HPDE6-E6E7 (cell line): ENCODE measurements around the gene SEC14L5.
A peak's percentile ranks its signal among the peaks of the same experiment; 100 is the strongest.
"Not testable (repeated sequence)": the region's sequence is repeated elsewhere in the genome, so short reads cannot be mapped to it uniquely, and the experiment has no call there.

Experiments
- DNase-seq: peaks from one replicate; pipeline ENCODE4 v3.0.0; 2011; ENCODE audit warnings: missing footprints; ENCODE audit errors: extremely low spot score

The SEC14L5 gene

DNA sequence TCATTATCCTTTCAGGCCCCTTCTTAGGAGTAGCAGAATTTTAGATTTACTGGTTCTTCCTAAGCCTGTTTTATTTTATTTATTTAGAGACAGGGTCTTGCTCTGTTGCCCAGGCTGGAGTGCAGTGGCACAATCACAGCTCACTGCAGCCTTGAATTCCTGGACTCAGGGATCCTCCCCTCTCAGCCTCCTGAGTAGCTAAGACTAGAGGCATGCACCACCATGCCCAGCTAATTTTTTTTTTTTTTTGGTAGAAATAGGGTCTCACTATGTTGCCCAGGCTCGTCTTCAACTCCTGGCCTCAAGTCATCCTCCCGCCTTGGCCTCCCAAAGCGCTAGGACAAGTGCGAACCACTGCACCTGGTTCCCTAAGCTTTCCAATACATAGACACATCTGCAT, 28.5 kb upstream of the SEC14L5 start:
- DNase-seq, result not testable (repeated sequence)

DNA sequence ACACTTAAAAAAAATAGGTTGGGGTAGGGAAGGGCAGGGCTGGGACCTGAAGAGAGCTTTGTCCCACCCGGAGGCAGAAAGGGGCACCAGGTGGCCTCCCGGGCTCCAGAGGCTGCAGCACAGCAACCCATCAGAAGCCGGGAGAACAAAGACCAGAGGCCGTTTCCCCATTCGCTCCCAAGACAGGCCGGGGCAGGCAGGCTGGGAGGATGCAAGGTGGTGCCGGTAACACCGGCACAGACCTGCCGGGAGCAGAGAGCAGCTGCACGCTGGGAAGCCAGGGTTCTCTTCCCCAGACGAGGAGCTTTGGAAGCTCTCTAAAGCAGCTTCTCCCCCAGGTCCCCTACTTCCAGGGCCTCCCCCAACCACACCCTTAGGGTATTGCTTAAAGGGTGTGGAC, 26.7 kb upstream of the SEC14L5 start:
- DNase-seq, result no peak

DNA sequence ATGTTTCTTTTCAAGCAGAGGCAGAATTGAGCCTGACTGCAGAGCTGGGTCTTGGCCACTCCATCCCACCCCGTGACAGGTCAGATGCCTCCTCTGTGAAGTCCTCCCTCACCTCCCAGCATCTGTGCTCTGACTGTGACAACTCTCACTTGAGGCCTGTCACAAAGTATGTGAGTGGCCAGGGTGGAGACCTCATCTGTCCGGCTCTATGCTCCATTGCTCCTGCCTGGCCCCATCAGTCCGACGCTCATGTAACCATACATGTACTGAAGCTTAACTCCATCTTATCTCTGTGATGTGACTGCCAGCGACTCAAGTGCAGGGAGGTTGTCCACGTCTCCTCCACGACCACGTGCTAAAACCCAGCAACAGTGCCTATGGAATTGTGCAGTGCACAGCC, 24.7 kb upstream of the SEC14L5 start:
- no peak for DNase-seq

DNA sequence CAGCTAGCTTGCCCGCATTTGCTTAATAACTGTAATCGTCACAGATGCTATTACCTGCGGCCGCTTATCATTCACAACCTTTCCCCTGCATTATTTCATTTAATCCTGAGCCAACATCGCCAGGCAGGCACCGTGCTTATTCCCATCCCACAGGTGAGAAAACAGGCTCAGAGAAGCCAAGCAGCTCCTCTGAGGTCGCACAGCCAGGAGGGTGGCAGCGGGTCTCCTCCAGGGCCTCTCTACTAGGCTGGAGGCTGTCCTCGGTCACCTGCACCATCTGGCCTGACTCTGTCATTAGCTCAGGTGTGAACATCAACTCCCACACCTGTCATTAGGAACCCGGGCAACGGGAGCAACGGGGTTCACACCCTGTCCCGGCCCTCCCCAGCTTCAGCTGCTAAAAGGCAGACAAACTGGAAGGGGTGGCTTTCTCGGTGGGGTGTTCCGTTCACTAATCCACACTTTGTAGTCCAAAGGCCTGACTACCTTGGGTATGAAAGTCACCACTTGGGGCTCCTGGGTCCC, 24.2 kb upstream of the SEC14L5 start:
- DNase-seq, result no peak

DNA sequence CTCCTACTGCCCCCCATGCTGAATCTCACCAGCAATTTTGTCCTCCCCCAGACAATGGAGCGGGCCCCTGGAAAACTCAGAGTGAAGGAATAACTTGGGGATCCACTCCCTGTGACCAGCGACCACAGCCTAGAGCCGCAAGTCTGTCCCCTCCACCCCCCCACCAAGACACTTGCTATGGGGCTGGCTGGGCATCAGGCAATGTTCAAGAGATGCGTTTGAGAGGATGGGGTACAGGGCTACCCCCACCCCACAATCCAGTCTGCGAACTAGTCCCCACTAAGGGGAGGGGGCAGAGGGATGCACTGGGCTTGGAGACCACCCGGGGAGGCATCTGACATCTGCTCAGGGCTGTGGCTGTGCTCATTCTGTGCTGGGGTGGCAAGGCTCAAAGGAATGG, 23.5 kb upstream of the SEC14L5 start:
- DNase-seq, result no peak

DNA sequence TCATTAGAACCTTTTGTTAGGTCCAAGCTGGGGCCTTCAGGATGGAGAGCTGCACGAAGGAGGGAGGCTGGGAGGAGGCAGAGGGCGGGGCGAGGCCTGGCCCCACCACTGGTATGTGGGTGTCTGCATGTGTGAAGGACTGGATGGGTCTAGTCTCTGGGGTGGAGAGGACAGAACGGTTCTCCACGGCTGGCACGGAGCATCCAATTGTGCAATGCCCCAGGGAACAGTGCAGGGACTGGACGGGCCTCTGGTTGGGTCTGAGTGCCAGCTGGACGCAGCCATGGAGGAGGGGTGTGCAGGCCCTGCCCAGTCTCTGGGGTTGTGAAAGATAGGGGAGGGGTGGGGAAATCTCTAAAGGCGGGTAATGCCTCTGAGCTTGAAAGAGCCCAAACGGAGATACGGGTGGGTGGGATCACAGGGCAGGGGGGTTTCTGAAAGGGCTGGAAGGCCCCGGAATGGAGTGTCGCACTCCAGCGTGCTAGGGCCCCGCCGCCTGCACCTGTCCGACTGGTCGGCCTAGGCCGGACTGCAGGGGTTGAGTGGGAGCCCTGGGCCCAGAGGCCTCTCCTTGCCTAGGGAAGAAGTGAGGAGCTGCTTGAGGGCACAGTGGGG, 22.8 kb upstream of the SEC14L5 start:
- no peak for DNase-seq

DNA sequence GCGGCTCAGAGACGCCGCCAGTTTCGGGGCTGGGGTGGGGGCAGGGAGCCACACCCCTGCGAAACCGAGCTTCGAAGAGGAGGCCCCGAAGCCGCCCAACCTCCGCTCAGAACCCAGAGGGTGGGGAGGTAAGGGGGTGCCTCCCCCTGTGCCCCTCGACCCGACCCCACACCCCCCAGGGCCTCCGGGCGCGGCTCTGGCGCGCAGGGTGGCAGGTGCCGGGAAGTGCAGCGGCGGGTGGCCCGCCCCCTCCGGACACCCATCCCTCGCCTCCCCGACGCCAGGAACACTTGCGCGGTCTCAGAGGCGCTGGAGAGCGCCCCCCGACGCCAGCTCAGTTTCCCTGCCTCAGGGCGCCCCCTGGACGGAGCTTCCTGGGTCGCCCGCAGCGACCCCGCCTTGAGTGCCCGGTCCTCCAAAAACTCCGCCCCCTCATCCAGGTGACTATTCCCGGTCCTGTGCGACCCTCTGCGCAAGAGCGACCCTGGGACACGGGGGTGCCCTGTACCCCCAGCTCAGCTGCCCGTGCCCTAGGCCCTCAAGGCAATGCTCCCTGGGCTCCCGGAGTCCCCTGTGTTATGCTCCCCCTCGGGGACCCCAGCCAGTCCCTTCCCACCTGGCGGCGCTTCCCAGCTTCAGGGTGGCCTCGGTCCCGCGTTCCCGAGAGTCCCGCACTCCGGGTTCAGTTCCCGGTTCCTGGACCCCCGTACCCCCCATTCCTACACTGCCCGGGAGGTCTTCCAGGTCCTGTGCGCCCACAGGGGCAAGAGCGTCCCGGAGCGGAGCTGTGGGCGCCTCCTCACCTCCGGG, 21.7 kb upstream of the SEC14L5 start:
- DNase-seq, result no peak

DNA sequence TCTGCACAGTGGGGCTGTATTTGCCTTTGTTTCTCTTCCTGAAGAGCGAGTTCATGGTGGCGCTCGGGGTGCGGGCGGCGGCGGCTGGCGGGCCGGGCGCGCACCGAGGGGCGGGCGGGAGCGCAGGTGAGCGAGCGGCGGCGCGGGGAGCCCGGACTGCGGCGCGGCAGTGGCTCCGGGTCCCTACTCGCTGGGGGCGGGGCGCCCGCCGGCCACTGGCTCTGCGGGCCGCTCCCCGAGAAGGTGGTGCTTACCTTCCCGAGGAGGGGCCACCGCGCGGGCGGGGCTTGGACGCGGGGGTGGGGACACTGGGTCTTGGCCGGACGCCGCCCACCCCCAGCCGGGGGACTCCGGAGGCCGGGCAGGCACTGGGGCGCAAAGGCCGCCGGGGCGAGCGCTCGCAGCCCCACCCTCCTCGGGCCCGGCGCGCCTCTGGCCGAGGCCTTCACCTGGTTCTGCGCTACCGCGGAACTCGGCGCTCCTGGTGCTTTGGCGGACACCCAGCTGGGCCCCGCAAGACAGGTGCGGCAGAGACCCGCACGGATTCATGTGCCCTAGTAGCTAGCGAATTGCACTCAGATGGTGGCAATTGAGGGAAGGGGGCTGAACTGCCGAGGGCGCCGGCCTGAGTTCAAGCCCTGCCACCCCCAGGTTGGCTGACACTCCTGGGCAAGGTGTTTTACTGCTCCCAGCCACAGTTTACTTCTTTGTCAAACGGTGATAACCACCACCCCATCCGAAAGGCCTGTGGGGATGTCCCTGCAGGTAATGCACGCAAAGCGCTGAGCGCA, 20.9 kb upstream of the SEC14L5 start, which contains the start of gene PPL:
PPL (minus strand) TSS at position 158 of the 791 bp plus-strand sequence; CDS start at position 55, 103 bp downstream.
- no peak for DNase-seq

DNA sequence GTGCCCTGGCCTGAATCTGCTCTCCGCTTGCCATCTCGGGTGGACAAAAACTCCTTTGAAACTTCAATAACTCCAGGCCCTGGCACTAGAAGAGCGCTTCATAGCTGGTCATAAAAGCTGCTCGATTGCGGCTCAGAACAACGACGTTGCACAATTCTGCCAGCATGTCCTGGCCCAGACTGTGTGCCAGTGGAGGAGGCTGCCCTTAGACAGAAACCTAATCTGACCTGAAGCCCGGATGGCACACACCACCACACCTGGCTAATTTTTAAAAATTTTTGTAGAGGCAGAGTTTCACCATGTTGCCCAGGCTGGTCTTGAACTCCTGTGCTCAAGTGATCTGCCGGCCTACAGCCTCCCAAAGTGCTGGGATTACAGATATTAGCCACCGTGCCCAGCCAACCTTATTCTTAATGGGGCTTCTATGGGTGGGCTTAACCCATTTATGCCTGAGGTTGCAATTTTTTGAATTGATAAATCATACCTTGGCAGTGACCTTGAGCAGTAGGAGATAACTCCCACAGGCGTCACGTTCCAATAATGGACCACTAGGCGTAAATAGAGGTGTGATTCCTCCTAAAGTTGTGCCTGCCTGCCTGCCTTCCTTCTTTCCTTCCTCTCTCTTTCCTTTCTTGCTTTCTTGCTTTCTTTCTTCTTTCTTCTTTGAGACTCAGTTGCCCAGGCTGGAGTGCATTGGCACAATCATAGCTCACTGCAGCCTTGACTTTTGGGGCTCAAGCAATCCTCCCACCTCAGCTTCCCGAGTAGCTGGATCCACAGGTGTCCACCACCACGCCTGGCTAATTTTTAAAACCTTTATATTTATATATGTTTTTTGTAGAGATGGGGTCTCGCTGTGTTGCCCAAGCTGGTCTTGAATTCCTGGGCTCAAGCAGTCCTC, 20.1 kb upstream of the SEC14L5 start:
- DNase-seq, result no peak

DNA sequence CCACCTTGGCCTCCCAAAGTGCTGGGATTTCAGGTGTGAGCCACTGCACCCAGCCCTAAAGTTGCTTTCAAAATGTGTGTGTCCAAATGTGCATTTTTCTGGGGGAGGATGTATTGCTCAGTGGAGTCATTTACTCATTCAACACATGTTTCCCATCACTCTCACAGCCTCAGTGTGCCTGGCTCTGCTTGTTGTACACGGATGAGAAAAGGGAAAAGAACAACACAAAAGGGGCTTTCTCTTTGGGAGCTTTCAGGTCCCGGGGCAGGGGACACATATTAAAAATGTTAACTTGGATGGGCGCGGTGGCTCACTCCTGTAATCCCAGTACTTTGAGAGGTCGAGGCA, 19.5 kb upstream of the SEC14L5 start:
- DNase-seq, result no peak

DNA sequence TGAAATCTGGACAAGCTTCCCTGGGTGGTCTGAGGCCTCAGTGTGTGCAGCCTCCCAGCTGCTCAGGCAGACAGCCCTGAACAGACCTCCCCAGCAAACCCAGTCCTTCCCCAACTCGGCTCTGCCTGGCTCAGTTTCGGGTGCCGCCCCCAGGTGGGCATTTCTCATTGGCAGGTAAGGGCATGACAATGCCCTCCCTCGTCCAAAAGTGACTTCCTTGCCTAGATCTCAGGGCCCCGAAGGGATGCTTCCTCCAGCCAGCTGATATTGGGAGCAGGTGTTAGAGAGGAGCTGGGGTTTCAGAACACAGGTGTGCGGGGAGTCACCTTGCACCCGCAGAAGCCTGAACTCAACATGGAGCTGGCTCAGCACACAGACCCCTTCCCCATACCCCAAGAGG, 17.4 kb upstream of the SEC14L5 start:
- no peak for DNase-seq

DNA sequence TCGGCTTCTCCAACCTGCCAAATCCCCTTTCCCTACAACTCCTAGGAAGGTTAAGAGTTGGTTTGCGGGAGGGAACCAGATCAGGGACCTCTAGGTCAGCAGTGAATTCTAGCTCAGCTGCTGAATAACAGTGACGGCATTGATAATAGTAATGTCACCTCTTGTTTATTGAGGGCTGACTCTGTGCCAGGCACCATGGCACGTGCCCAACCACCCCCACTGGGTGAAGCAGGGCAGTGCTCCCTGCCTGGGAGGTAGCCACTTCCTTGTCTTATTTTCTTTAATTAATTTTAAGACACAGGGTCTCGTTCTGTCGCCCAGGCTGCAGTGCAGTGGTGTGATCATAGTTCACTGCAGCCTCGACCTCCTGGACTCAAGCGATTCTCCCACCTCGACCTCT, 15.6 kb upstream of the SEC14L5 start:
- DNase-seq, result no peak

DNA sequence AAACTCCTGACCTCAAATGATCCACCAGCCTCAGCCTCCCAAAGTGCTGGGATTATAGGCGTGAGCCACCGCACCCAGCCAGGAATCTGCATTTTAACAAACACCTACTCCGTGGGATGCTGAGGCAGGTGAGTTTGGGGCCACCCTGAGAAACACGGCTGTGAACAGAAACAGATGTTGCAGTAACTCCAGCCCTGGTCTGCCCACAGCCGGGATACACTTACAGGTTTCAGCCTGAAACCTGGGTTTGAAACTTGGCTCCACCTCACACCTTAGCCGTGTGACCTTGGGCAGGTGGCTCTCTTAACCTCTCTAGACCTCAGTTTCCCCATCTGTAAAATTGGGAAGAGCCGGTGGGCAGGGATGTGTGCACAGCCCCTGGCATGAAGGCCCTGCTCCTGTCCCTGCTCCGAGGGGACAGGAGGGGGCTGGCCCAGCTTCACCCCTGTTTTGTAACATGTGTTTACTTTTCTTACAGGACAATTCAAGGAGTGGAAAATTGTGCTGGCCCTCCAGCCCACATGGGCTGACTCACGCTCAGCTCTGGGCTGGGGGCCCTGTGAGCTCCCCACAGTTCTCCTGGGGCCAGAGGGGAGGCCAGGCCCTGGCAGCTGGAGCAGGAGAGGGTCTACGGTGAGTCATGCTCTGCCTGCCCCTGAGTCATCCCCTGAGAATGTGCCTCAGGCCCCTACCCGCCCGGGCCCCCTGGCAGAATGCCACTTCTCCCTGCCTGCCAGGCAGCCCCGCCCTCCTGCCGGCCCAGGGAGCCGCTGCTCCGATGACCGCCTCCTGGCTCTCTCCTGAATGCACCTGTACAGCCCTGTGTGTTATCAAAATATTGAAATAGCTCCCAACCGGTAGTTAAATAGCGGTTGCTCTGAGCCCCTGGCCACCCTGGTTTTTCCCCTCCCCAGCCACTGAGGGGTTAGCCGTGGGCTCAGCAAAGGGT, 13.5 kb upstream of the SEC14L5 start:
- DNase-seq, result peak; percentile 91

DNA sequence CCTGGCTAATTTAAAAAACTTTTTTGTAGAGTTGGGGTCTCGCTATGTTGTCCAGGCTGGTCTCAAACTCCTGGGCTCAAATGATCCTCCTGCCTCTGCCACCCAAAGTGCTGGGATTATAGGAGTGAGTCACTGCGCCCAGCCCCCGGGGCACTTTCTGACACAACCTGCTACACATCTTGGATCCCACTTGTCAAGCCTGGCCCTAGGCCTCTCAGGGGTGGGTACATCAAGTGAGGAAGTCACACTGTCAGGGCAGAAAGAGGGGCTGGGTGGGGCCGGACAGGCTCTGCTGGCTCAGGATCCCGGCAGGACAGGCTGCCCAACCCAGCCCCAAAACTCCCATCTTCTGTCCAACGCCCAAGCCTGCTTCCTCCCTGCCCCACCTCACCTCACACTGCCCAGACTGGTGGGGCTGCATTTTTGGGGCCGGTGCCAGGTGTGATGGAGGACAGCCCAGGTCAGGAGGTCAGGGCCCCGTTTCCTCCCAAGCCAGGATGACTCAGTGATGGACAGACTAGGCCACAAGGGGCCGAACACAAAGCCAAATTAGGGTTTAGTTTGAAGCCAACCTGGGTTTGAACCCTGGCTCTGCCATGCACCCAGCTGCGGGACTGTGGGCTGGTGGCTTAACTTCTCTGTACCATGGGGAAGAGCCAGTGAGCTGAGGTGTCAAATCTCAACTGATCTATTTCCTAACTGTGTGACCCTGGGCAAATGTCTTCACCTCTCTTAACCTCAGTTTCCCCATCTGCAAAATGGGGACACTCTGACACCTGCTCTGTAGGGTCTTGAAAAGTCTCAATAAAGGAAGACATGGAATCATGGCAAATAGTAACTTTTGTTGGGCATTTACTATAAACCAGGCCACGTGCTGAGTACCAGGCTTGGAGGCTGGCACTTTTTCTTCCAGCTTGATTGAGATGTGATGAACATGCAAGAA, 12.3 kb upstream of the SEC14L5 start:
- no peak for DNase-seq

DNA sequence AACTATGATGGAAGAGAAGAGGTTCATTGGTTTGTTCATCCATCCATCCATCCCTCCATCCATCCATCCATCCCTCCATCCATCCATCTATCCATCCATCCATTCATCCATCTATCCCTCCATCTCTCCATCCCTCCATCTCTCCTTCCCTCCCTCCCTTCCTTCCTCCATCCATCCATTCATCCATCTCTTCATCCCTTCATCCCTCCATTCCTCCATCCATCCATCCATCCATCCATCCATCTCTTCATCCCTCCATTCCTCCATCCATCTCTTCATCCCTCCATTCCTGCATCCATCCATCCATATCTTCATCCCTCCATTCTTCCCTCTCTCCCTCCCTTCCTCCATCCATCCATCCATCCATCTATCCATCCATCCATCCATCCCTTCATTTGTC, 11.2 kb upstream of the SEC14L5 start:
- DNase-seq, result no peak

DNA sequence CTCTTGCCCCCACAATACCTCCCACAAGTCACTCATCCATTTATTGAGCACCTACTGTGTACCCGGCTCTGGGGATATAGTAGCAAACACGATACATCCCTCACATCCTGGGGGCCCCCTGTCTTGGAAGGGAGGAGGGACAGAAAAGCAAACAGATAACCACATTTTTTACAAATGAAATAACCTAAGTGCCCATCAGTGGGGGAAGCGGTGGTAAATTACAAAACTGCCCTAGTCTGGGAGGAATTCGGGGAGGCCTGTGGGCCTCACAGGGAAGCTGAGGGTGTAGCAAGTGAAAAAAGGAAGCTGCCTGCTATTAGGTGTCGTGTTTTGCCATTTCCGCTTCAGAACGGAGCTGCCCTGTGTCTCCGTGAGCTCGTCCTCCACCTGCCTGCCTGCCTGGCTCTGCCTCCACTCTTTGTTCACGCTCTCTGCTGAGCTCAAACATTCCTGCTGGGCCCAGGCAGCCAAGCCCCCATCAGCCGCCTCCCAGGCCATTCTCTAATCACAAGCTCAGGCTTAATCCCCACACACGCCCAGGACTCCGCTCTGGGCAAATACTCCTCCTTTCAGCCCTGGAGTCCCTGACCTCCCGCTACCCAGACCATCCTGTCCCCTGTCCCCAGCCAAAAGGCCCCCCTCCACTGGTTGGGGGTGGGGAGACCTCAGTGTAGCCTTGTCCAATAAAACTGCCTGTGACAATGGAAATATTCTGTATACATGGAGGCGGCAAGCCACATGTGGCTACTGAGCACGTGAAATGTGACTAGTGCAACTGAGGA, 10.2 kb upstream of the SEC14L5 start:
- no peak for DNase-seq

DNA sequence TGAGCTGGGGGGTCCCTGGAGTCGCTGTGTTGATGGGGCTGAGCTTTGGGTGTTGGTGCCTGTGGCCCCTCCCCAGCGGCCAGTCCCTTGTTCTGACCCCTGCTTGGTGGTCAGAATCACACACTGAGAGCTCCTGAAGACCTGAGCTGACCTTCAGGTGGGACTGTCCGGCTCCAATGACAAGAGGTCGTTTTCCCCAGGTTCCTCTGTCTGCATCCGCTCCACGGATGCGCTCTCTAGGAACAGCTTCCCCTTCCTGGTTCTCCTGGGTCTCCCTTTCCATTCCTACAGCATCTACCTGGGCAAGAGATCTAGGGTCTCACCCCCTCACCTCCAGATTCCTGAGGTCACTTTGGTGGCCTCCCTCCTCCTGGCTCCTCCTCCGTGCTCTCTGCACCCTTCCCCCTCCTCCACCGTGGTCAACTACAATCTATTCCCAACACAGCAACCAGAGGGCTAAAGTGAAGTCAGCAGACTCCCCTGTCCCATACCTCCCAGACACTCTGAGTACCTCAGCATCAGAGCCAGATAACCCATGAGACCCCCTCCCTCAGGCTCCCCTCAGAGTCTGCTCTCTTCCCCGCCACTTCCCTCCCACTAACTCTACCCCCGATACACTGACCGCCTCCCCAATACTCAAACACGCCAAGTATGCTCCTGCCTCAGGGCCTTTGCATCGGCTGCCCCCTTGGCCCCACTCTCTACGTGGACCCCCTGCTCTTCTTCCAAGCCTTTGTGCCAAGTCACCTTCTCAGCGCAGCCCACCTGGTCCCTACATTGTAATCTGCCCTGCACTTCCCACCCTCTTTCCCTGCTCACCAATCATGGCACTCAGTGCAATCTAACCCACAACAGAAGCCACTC, 9.0 kb upstream of the SEC14L5 start:
- no peak for DNase-seq
